NCI-H2171 treated with DMSO at 0.1 percent for 48 hours (cell line): ENCODE results near the gene C20orf144.
"Not testable (repeated sequence)": the region's sequence is repeated elsewhere in the genome, so short reads cannot be mapped to it uniquely, and the experiment has no call there.

ENCODE experiments used
- DNase-seq: peaks from one replicate; lab custom pipeline; 2025; lab: John Stamatoyannopoulos, UW

Gene C20orf144

GRCh38 chr20:33697129-33697528 is 35.0 kb downstream of the C20orf144 start:
- DNase-seq = no peak

- not testable (repeated sequence) for DNase-seq
Measured at GRCh38 chr20:33698966-33699365, 36.8 kb downstream of the C20orf144 start.

- DNase-seq = not testable (repeated sequence)
Measured at GRCh38 chr20:33700696-33701441, 38.7 kb downstream of the C20orf144 start.

GRCh38 chr20:33701629-33702450 is 39.7 kb downstream of the C20orf144 start:
- DNase-seq = no peak

- DNase-seq = peak; percentile 99
Measured at GRCh38 chr20:33702861-33703260, 40.7 kb downstream of the C20orf144 start.

- no peak for DNase-seq
Measured at GRCh38 chr20:33703498-33704137, 41.5 kb downstream of the C20orf144 start.

- peak; percentile 40 for DNase-seq
Measured at GRCh38 chr20:33704197-33704924, 42.2 kb downstream of the C20orf144 start.

- DNase-seq = no peak
Measured at GRCh38 chr20:33707668-33708067, 45.5 kb downstream of the C20orf144 start.

GRCh38 chr20:33709398-33709797 is 47.3 kb downstream of the C20orf144 start:
- no peak for DNase-seq

GRCh38 chr20:33709905-33710541 is 47.9 kb downstream of the C20orf144 start:
- no peak for DNase-seq

GRCh38 chr20:33710681-33711445 is 48.7 kb downstream of the C20orf144 start:
- no peak for DNase-seq

GRCh38 chr20:33711446-33711738 is 49.3 kb downstream of the C20orf144 start:
- DNase-seq = no peak
